ENCODE data around the gene KRTAP2-4.

The KRTAP2-4 gene

DNA sequence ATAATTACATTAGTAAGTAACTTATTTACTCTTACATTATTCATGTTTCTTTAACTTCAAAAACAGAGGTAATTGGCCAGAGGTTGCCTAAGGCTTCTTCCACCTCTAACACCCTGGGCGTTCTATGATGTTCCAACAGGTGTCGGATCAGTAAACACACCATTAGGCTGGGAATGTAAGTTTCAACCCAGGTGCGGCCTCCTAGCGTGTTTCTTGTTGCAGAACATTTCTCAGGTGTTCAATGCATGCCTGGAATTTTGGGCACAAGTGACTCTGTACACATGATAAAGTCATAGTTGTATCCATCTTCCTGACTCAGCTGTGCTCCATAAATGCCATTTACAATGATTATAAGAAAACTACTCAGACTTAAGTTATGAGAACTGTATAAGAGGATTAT, 11.7 kb downstream of the KRTAP2-4 start:
- Histone ChIP-seq H3K4me3 (ENCODE audit: low read length) (no peak overlapping the region), H3K9me3 (ENCODE audit: control insufficient read depth, insufficient read depth, low read length) (no peaks in the 10 kb centered on the region), H3F3A (ENCODE audit: control insufficient read depth, insufficient read depth) (no peaks in the 10 kb centered on the region), H3K27me3 (ENCODE audit: control insufficient read depth, low read length) (0 out of 2 replicates have a peak, but pooled peaks cover 2% of the 10 kb centered on the region), H3K27ac (ENCODE audit: low read depth, low read length) (no peak overlapping the region), H3K4me1 (ENCODE audit: control insufficient read depth, low read length) (peaks cover 3% of the 10 kb centered on the region), H3K4me2 (ENCODE audit: low read length) (no peak overlapping the region), H3K36me3 (ENCODE audit: control insufficient read depth, low read length) (no peaks in the 10 kb centered on the region), H4K20me1 (ENCODE audit: control insufficient read depth, insufficient read depth, low read depth, low read length) (no peaks in the 10 kb centered on the region), H3K79me2 (ENCODE audit: control insufficient read depth, low read length) (no peaks in the 10 kb centered on the region), H3K9me2 (replicated peaks; ENCODE audit: control insufficient read depth, low read length) (no peaks in the 10 kb centered on the region)
- TF ChIP-seq, protein P1, sequence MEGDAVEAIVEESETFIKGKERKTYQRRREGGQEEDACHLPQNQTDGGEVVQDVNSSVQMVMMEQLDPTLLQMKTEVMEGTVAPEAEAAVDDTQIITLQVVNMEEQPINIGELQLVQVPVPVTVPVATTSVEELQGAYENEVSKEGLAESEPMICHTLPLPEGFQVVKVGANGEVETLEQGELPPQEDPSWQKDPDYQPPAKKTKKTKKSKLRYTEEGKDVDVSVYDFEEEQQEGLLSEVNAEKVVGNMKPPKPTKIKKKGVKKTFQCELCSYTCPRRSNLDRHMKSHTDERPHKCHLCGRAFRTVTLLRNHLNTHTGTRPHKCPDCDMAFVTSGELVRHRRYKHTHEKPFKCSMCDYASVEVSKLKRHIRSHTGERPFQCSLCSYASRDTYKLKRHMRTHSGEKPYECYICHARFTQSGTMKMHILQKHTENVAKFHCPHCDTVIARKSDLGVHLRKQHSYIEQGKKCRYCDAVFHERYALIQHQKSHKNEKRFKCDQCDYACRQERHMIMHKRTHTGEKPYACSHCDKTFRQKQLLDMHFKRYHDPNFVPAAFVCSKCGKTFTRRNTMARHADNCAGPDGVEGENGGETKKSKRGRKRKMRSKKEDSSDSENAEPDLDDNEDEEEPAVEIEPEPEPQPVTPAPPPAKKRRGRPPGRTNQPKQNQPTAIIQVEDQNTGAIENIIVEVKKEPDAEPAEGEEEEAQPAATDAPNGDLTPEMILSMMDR (IDR thresholded peaks at IDR 0.05; ENCODE audit: low read depth, low read length, poor library complexity, severe bottlenecking): no peak
- TF ChIP-seq EZH2phosphoT487 (IDR thresholded peaks at IDR 0.05; ENCODE audit: borderline replicate concordance, low read length): no peak

DNA sequence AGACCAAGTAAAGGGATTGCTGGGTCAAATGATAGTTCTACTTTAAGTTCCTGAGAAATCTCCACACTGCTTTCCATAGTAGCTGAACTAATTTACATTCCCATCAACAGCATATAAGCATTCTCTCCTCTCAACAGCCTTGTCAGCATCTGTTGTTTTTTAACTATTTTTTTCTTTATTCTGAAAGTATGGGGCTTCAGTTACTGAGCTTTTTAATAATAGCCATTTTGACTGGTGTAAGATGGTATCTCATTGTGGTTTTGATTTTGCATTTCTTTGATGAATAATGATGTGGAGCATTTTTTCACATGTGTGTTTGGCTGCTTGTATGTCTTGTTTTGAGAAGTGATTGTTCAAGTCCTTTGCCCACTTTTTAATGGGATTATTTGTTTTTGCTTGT, 13.1 kb downstream of the KRTAP2-4 start:
- no peaks in the 10 kb centered on the region for H3K9me2 ChIP-seq (replicated peaks; ENCODE audit: control insufficient read depth, low read length)
- H3K4me3 ChIP-seq (ENCODE audit: low read length): no peak overlapping the region
- no peak overlapping the region for H3K4me2 ChIP-seq (ENCODE audit: low read length)
- no peaks in the 10 kb centered on the region for H4K20me1 ChIP-seq (ENCODE audit: control insufficient read depth, insufficient read depth, low read depth, low read length)
- H3K36me3 ChIP-seq (ENCODE audit: control insufficient read depth, low read length): no peaks in the 10 kb centered on the region
- H3K27me3 ChIP-seq (ENCODE audit: control insufficient read depth, low read length): 0 out of 2 replicates have a peak, but pooled peaks cover 6% of the 10 kb centered on the region
- H3K4me1 ChIP-seq (ENCODE audit: control insufficient read depth, low read length): peaks cover 9% of the 10 kb centered on the region
- H3K27ac ChIP-seq (ENCODE audit: low read depth, low read length): no peak overlapping the region
- H3K9me3 ChIP-seq (ENCODE audit: control insufficient read depth, insufficient read depth, low read length): no peaks in the 10 kb centered on the region
- H3K79me2 ChIP-seq (ENCODE audit: control insufficient read depth, low read length): no peaks in the 10 kb centered on the region
- no peaks in the 10 kb centered on the region for H3F3A ChIP-seq (ENCODE audit: control insufficient read depth, insufficient read depth)
- TF ChIP-seq, protein P1 (IDR thresholded peaks at IDR 0.05; ENCODE audit: low read depth, low read length, poor library complexity, severe bottlenecking): no peak
- TF ChIP-seq EZH2phosphoT487 (IDR thresholded peaks at IDR 0.05; ENCODE audit: borderline replicate concordance, low read length): no peak

DNA sequence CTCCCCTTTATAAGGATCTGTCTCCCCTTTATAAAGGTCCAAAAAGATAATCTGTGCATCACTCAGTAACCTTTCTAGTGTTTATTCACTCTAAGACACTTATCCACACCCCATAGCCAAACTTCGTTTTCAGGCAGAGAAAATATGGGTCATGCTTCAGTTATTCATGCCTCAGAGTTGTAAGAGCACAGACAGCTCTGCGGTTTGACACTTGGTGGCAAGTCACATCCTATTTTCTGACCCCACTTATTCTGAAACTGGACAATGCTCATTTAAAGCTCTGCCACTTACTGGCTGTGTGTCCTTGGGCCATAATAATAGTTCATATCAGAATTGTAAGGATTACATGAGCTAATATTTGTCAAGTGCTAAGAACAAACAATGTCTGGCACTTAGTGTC, 16.6 kb downstream of the KRTAP2-4 start:
- no peaks in the 10 kb centered on the region for H3K36me3 ChIP-seq (ENCODE audit: control insufficient read depth, low read length)
- H3K9me2 ChIP-seq (replicated peaks; ENCODE audit: control insufficient read depth, low read length): no peaks in the 10 kb centered on the region
- H3K9me3 ChIP-seq (ENCODE audit: control insufficient read depth, insufficient read depth, low read length): no peaks in the 10 kb centered on the region
- H3K79me2 ChIP-seq (ENCODE audit: control insufficient read depth, low read length): no peaks in the 10 kb centered on the region
- TF ChIP-seq, protein P1 (IDR thresholded peaks at IDR 0.05; ENCODE audit: low read depth, low read length, poor library complexity, severe bottlenecking): no peak
- TF ChIP-seq EZH2phosphoT487 (IDR thresholded peaks at IDR 0.05; ENCODE audit: borderline replicate concordance, low read length): no peak
- H3F3A ChIP-seq (ENCODE audit: control insufficient read depth, insufficient read depth): no peaks in the 10 kb centered on the region
- H3K4me1 ChIP-seq (ENCODE audit: control insufficient read depth, low read length): peaks cover 17% of the 10 kb centered on the region
- H3K27me3 ChIP-seq (ENCODE audit: control insufficient read depth, low read length): 0 out of 2 replicates have a peak, but pooled peaks cover 4% of the 10 kb centered on the region
- H4K20me1 ChIP-seq (ENCODE audit: control insufficient read depth, insufficient read depth, low read depth, low read length): no peaks in the 10 kb centered on the region
- no peak overlapping the region for H3K4me3 ChIP-seq (ENCODE audit: low read length)
- no peak overlapping the region for H3K27ac ChIP-seq (ENCODE audit: low read depth, low read length)
- H3K4me2 ChIP-seq (ENCODE audit: low read length): peak overlapping the region; percentile 26; the same call in 1 of the 2 replicates
